Measurements from ENCODE around the gene APC.

APC gene

GRCh38 chr5:112706446-112707016 lies 31.2 kb upstream of the APC start:
- H3K27ac ChIP-seq = peak overlapping the region in 1 of 2 donors; percentile 93
- peak overlapping the region; percentile 96 for H3K4me3 ChIP-seq
- DNase-seq (ENCODE audit: low spot score) = no peak
- no peak for TF ChIP-seq CTCF (IDR thresholded peaks at IDR 0.05)

GRCh38 chr5:112707187-112708102 lies 30.2 kb upstream of the APC start:
- H3K27ac ChIP-seq = peak overlapping the region; percentile 85 to 93
- no peak for TF ChIP-seq CTCF (IDR thresholded peaks at IDR 0.05)
- DNase-seq (ENCODE audit: low spot score) = peak; percentile 98
- peak overlapping the region; percentile 96 for H3K4me3 ChIP-seq

GRCh38 chr5:112708103-112708622 lies 29.5 kb upstream of the APC start:
- no peak for DNase-seq (ENCODE audit: low spot score)
- Histone ChIP-seq H3K27ac (peak overlapping the region; percentile 85 to 93), H3K4me3 (peak overlapping the region; percentile 96)
- TF ChIP-seq CTCF (IDR thresholded peaks at IDR 0.05) = no peak

GRCh38 chr5:112709416-112709815 lies 28.3 kb upstream of the APC start:
- no peak overlapping the region for H3K27ac ChIP-seq
- peak overlapping the region; percentile 96 for H3K4me3 ChIP-seq
- DNase-seq (ENCODE audit: low spot score) = no peak
- TF ChIP-seq CTCF (IDR thresholded peaks at IDR 0.05) = no peak

- Histone ChIP-seq H3K4me3 (no peak overlapping the region), H3K27ac (no peak overlapping the region)
- no peak for DNase-seq (ENCODE audit: low spot score)
- no peak for TF ChIP-seq CTCF (IDR thresholded peaks at IDR 0.05)
These were observed 26.8 kb upstream of the APC start for GRCh38 chr5:112710896-112711295.

GRCh38 chr5:112711436-112711835 lies 26.2 kb upstream of the APC start:
- H3K4me3 ChIP-seq = no peak overlapping the region
- H3K27ac ChIP-seq = no peak overlapping the region
- DNase-seq (ENCODE audit: low spot score) = no peak
- no peak for TF ChIP-seq CTCF (IDR thresholded peaks at IDR 0.05)
